H9 (cell line): ENCODE data around the gene TRIO. TPM values are rescaled to one million over a fixed set of nuclear protein-coding genes. Genes with fewer than 3 reads are reported as not detected.

Experiments
- DNase-seq: peaks from one replicate; pipeline ENCODE4 v3.0.0-alpha.2; 2017
- H2AFZ ChIP-seq: one replicate; pipeline ENCODE4 v1.6.1; 2013; ENCODE audit warnings: mild to moderate bottlenecking, low read length, control low read depth, moderate library complexity
- H2AK5ac ChIP-seq: 2 replicates; pipeline ENCODE4 v1.6.1; 2013; ENCODE audit warnings: low read length, control low read depth, mixed read lengths; ENCODE audit not compliant: insufficient read length
- H2BK120ac ChIP-seq: one replicate; pipeline ENCODE4 v1.6.1; 2013; ENCODE audit warnings: low read depth, mild to moderate bottlenecking, low read length, control low read depth, inconsistent platforms; ENCODE audit not compliant: poor library complexity, severe bottlenecking
- H2BK12ac ChIP-seq: 2 replicates; pipeline ENCODE4 v1.6.1; 2013; ENCODE audit warnings: low read length, control low read depth, mixed read lengths, low read depth; ENCODE audit not compliant: insufficient read length
- H2BK15ac ChIP-seq: 2 replicates; pipeline ENCODE4 v1.6.1; 2013; ENCODE audit warnings: low read depth, low read length, control low read depth
- H2BK20ac ChIP-seq: one replicate; pipeline ENCODE4 v1.6.1; 2013; ENCODE audit warnings: low read depth, mild to moderate bottlenecking, low read length, control low read depth, inconsistent platforms; ENCODE audit not compliant: poor library complexity, severe bottlenecking
- H2BK5ac ChIP-seq: 2 replicates; pipeline ENCODE4 v1.6.1; 2013; ENCODE audit warnings: low read length, control low read depth, mixed read lengths; ENCODE audit not compliant: insufficient read length
- H3K14ac ChIP-seq: 2 replicates; pipeline ENCODE4 v1.6.1; 2013; ENCODE audit warnings: low read length, control low read depth; ENCODE audit not compliant: insufficient read depth
- H3K18ac ChIP-seq: 2 replicates; pipeline ENCODE4 v1.6.1; 2013; ENCODE audit warnings: low read depth, mild to moderate bottlenecking, mixed read lengths, low read length, control low read depth; ENCODE audit not compliant: insufficient read length
- H3K23ac ChIP-seq: 2 replicates; pipeline ENCODE4 v1.6.1; 2013; ENCODE audit warnings: low read length, control low read depth, mixed read lengths, low read depth; ENCODE audit not compliant: insufficient read length
- H3K23me2 ChIP-seq: 2 replicates; pipeline ENCODE4 v1.6.1; 2013; ENCODE audit warnings: low read depth, mild to moderate bottlenecking, mixed read lengths, low read length, control low read depth; ENCODE audit not compliant: insufficient read length, poor library complexity, severe bottlenecking
- H3K27ac ChIP-seq: 2 replicates; pipeline ENCODE4 v1.5.1; 2013; ENCODE audit warnings: low read length, control low read depth, mixed read lengths, low read depth; ENCODE audit not compliant: insufficient read length
- H3K27me3 ChIP-seq: 2 replicates; pipeline ENCODE4 v1.6.1; 2013; ENCODE audit warnings: low read length, control low read depth, inconsistent platforms; ENCODE audit not compliant: insufficient read depth
- H3K4ac ChIP-seq: 2 replicates; pipeline ENCODE4 v1.6.1; 2013; ENCODE audit warnings: low read depth, mild to moderate bottlenecking, control low read depth, inconsistent platforms, low read length, moderate library complexity
- H3K4me1 ChIP-seq: 2 replicates; pipeline ENCODE4 v1.6.1; 2013; ENCODE audit warnings: low read length, control low read depth, inconsistent platforms; ENCODE audit not compliant: insufficient read depth
- H3K4me2 ChIP-seq: 2 replicates; pipeline ENCODE4 v1.6.1; 2013; ENCODE audit warnings: low read length, control low read depth, mixed read lengths; ENCODE audit not compliant: insufficient read length, insufficient read depth
- H3K56ac ChIP-seq: 2 replicates; pipeline ENCODE4 v1.6.1; 2013; ENCODE audit warnings: low read depth, mild to moderate bottlenecking, mixed read lengths, low read length, control low read depth; ENCODE audit not compliant: insufficient read length
- H3K79me1 ChIP-seq: 2 replicates; pipeline ENCODE4 v1.6.1; 2013; ENCODE audit warnings: low read depth, mild to moderate bottlenecking, moderate library complexity, low read length, control low read depth, inconsistent platforms; ENCODE audit not compliant: insufficient read depth, poor library complexity, severe bottlenecking
- H3K79me2 ChIP-seq: 2 replicates; pipeline ENCODE4 v1.6.1; 2013; ENCODE audit warnings: low read length, control low read depth, inconsistent platforms; ENCODE audit not compliant: insufficient read depth
- H3K9ac ChIP-seq: 2 replicates; pipeline ENCODE4 v1.6.1; 2013; ENCODE audit warnings: low read length, control low read depth, mixed read lengths; ENCODE audit not compliant: insufficient read length; ENCODE audit errors: extremely low read depth
- H3K9me3 ChIP-seq: one replicate; pipeline ENCODE4 v1.6.1; 2013; ENCODE audit warnings: low read depth, low read length, inconsistent platforms; ENCODE audit not compliant: control insufficient read depth
- H3T11ph ChIP-seq: one replicate; pipeline ENCODE4 v1.6.1; 2013; ENCODE audit warnings: mild to moderate bottlenecking, low read length, control low read depth, inconsistent platforms
- H4K20me1 ChIP-seq: one replicate; pipeline ENCODE4 v1.6.1; 2013; ENCODE audit not compliant: control insufficient read depth, insufficient read length, insufficient read depth
- H4K5ac ChIP-seq: 2 replicates; pipeline ENCODE4 v1.6.1; 2013; ENCODE audit warnings: low read depth, mild to moderate bottlenecking, mixed read lengths, low read length, control low read depth; ENCODE audit not compliant: insufficient read length
- H4K8ac ChIP-seq: replicated peaks from 2 replicates; pipeline ENCODE4 v1.6.1; 2013; ENCODE audit warnings: low read length, control low read depth, mixed read lengths, low read depth; ENCODE audit not compliant: insufficient read length
- H4K91ac ChIP-seq: 2 replicates; pipeline ENCODE4 v1.6.1; 2013; ENCODE audit warnings: low read depth, mild to moderate bottlenecking, moderate library complexity, mixed read lengths, low read length, control low read depth; ENCODE audit not compliant: insufficient read length
- H3K27ac Mint-ChIP-seq, 3 experiments: 2 replicates in 2 of 3; 3 replicates in 1 of 3; pipeline ENCODE4 v1.8.0; 2020 to 2021; ENCODE audit warnings: mixed read lengths in 3 of 3, mild to moderate bottlenecking in 1 of 3, moderate library complexity in 1 of 3
- H3K27me3 Mint-ChIP-seq: 2 replicates; pipeline ENCODE4 v1.8.0; 2021; ENCODE audit warnings: low read depth, mild to moderate bottlenecking, moderate library complexity, mixed read lengths
- H3K36me3 Mint-ChIP-seq, 3 experiments: 2 replicates in 2 of 3; 3 replicates in 1 of 3; pipeline ENCODE4 v1.8.0; 2020 to 2021; ENCODE audit warnings: low read depth in 3 of 3, mixed read lengths in 3 of 3; ENCODE audit not compliant: insufficient read depth in 1 of 3
- H3K4me1 Mint-ChIP-seq, 2 experiments: 2 replicates each; pipeline ENCODE4 v1.8.0; 2020; ENCODE audit warnings: mixed read lengths in 2 of 2
- H3K4me3 Mint-ChIP-seq, 2 experiments: 2 replicates in 1 of 2; 3 replicates in 1 of 2; pipeline ENCODE4 v1.8.0; 2020 to 2021; ENCODE audit warnings: mild to moderate bottlenecking in 2 of 2, mixed read lengths in 2 of 2, moderate library complexity in 1 of 2
- H3K9me3 Mint-ChIP-seq, 2 experiments: 2 replicates in 1 of 2; 3 replicates in 1 of 2; pipeline ENCODE4 v1.8.0; 2020; ENCODE audit warnings: mild to moderate bottlenecking in 2 of 2, mixed read lengths in 2 of 2, moderate library complexity in 1 of 2
- WGBS: extraction: QIAGEN DNeasy Blood & Tissue Kit; methylation state at CpG from one replicate; pipeline ENCODE4 v1.1.7; 2013; ENCODE audit warnings: missing lambda C conversion rate, low lambda C conversion rate, mixed read lengths; ENCODE audit not compliant: insufficient read length; ENCODE audit errors: extremely low coverage; 5-methylcytosine and 5-hydroxymethylcytosine counted together
- total RNA-seq: library from RNA; stranded (reverse); gene quantifications from 2 replicates; pipeline ENCODE4 v1.2.1, GENCODE V29; 2021
- TF ChIP-seq, protein P1 (sequence below): fragments of 200-600 bp; sonication (generic); conservative IDR thresholded peaks from 3 replicates; pipeline ENCODE4 v1.8.0; 2021; ENCODE audit warnings: antibody characterized with exemption, mild to moderate bottlenecking

Gene TRIO
- total RNA-seq, 1 experiment from 2014 or later, result 87.8 TPM

DNA sequence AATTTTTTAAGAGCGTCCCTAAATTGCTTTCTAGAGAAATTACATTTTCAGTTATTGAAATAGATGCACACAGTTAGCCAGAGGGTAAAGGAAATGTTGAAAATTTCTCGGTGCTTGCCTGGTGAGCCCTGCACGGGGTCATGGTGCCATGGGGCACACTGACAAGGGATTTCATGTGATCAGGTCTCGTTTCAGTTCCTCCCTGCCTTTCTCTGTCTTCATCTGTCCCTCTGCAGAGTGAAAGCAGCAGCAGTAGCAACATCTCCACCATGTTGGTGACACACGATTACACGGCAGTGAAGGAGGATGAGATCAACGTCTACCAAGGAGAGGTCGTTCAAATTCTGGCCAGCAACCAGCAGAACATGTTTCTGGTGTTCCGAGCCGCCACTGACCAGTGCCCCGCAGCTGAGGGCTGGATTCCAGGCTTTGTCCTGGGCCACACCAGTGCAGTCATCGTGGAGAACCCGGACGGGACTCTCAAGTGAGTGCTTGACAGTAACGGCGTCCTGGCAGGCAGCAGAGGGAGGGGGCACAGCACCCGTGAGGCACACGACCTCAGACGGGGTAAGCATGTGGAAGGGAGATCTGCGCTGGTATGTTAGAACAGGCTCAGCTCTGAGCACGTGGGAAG lies 349.3 kb downstream of the TRIO start:
- Mint-ChIP-seq H3K4me3 (no peak overlapping the region), H3K4me1 (no peaks in the 10 kb centered on the region), H3K9me3 (no peaks in the 10 kb centered on the region), H3K27ac (peak overlapping the region in 1 of 3 experiments; percentile 37; a peak in 2 of 7 replicates), H3K36me3 (peaks cover 21 to 65% (median 65%) of the 10 kb centered on the region in 3 experiments; a peak in 6 of 7 replicates), H3K27me3 (no peaks in the 10 kb centered on the region; the same call in 1 of the 2 replicates)
- H3K9ac ChIP-seq, result no peak overlapping the region
- no peaks in the 10 kb centered on the region for H3K79me2 ChIP-seq
- H3K23ac ChIP-seq, result no peak overlapping the region
- H2BK15ac ChIP-seq, result no peak overlapping the region
- no peak overlapping the region for H3K56ac ChIP-seq
- H2AK5ac ChIP-seq, result no peak overlapping the region
- no peaks in the 10 kb centered on the region for H4K20me1 ChIP-seq
- H3K14ac ChIP-seq, result no peak overlapping the region
- H3K23me2 ChIP-seq, result no peaks in the 10 kb centered on the region
- no peak overlapping the region for H2AFZ ChIP-seq
- no peaks in the 10 kb centered on the region for H3K9me3 ChIP-seq
- H3K27me3 ChIP-seq, result no peaks in the 10 kb centered on the region
- no peak overlapping the region for H4K91ac ChIP-seq
- WGBS, result no CpG with 5 or more reads among the region's 21 CpGs
- no peak overlapping the region for H3T11ph ChIP-seq
- DNase-seq, result no peak
- no peak overlapping the region for H2BK5ac ChIP-seq
- H3K18ac ChIP-seq, result no peak overlapping the region
- H3K4me1 ChIP-seq, result no peaks in the 10 kb centered on the region
- no peak overlapping the region for H3K27ac ChIP-seq
- H2BK120ac ChIP-seq, result no peak overlapping the region
- no peak overlapping the region for H2BK20ac ChIP-seq
- H3K79me1 ChIP-seq, result no peaks in the 10 kb centered on the region
- H4K8ac ChIP-seq, result no peak overlapping the region
- H4K5ac ChIP-seq, result no peak overlapping the region
- TF ChIP-seq, protein P1, sequence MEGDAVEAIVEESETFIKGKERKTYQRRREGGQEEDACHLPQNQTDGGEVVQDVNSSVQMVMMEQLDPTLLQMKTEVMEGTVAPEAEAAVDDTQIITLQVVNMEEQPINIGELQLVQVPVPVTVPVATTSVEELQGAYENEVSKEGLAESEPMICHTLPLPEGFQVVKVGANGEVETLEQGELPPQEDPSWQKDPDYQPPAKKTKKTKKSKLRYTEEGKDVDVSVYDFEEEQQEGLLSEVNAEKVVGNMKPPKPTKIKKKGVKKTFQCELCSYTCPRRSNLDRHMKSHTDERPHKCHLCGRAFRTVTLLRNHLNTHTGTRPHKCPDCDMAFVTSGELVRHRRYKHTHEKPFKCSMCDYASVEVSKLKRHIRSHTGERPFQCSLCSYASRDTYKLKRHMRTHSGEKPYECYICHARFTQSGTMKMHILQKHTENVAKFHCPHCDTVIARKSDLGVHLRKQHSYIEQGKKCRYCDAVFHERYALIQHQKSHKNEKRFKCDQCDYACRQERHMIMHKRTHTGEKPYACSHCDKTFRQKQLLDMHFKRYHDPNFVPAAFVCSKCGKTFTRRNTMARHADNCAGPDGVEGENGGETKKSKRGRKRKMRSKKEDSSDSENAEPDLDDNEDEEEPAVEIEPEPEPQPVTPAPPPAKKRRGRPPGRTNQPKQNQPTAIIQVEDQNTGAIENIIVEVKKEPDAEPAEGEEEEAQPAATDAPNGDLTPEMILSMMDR, result no peak
- no peak overlapping the region for H2BK12ac ChIP-seq
- no peak overlapping the region for H3K4ac ChIP-seq
- H3K4me2 ChIP-seq, result no peak overlapping the region
